ENCODE measurements around the gene MADCAM1.

GRCh38 chr19:478976-479375 lies 17.3 kb upstream of the MADCAM1 start:
- TF ChIP-seq EZH2 (IDR thresholded peaks at IDR 0.05; ENCODE audit: borderline replicate concordance, low read length), result no peak
- no peak for TF ChIP-seq CTCF (conservative IDR thresholded peaks at IDR 0.05 in 1 of 2, IDR thresholded peaks at IDR 0.05 in 1 of 2; ENCODE audit: extremely low read depth in 1 of 2, insufficient read depth in 1 of 2, low read depth in 1 of 2, low read length in 2 of 2)

Measured in mammary epithelial cell (primary cell).